HEK293 (cell line): ENCODE measurements around the gene CD68.

ENCODE experiments used
- EGR2 ChIP-seq: fragments of 450-650 bp; formaldehyde crosslinking; IDR thresholded peaks from 2 replicates; pipeline ENCODE4 v1.5.1; 2016; ENCODE audit warnings: low read depth, missing biosample characterization, missing genetic modification characterization
- FEZF1 ChIP-seq: fragments of 450-650 bp; formaldehyde crosslinking; IDR thresholded peaks from 2 replicates; pipeline ENCODE4 v1.5.1; 2016; ENCODE audit warnings: missing biosample characterization, missing genetic modification characterization
- GLIS1 ChIP-seq: fragments of 450-650 bp; formaldehyde crosslinking; IDR thresholded peaks from 2 replicates; pipeline ENCODE4 v1.5.1; 2016; ENCODE audit warnings: missing biosample characterization, missing genetic modification characterization
- IKZF3 ChIP-seq: fragments of 450-650 bp; IDR thresholded peaks from 2 replicates; pipeline ENCODE4 v1.5.0; 2018; ENCODE audit warnings: missing biosample characterization, mild to moderate bottlenecking, missing genetic modification characterization, moderate library complexity
- KLF1 ChIP-seq: fragments of 450-650 bp; formaldehyde crosslinking; IDR thresholded peaks from 2 replicates; pipeline ENCODE4 v1.5.1; 2016; ENCODE audit warnings: missing biosample characterization, missing genetic modification characterization
- KLF16 ChIP-seq: fragments of 450-650 bp; formaldehyde crosslinking; IDR thresholded peaks from 2 replicates; pipeline ENCODE4 v1.5.1; 2017; ENCODE audit warnings: missing biosample characterization, missing genetic modification characterization
- KLF8 ChIP-seq: fragments of 450-650 bp; formaldehyde crosslinking; IDR thresholded peaks from 2 replicates; pipeline ENCODE4 v1.5.1; 2016; ENCODE audit warnings: missing biosample characterization, missing genetic modification characterization
- REPIN1 ChIP-seq: fragments of 450-650 bp; formaldehyde crosslinking; IDR thresholded peaks from 2 replicates; pipeline ENCODE4 v1.5.1; 2017; ENCODE audit warnings: missing biosample characterization, missing genetic modification characterization, low read depth
- ZBTB17 ChIP-seq: fragments of 450-650 bp; formaldehyde crosslinking; IDR thresholded peaks from 2 replicates; pipeline ENCODE4 v1.5.1; 2016; ENCODE audit warnings: missing biosample characterization, missing genetic modification characterization
- ZBTB8A ChIP-seq: fragments of 450-650 bp; formaldehyde crosslinking; IDR thresholded peaks from 2 replicates; pipeline ENCODE4 v1.5.1; 2016; ENCODE audit warnings: missing biosample characterization, missing genetic modification characterization
- ZEB2 ChIP-seq: fragments of 450-650 bp; formaldehyde crosslinking; IDR thresholded peaks from 2 replicates; pipeline ENCODE4 v1.5.1; 2016; ENCODE audit warnings: missing biosample characterization, missing genetic modification characterization
- ZFHX2 ChIP-seq: fragments of 450-650 bp; formaldehyde crosslinking; conservative IDR thresholded peaks from 2 replicates; pipeline ENCODE4 v1.5.1; 2016; ENCODE audit warnings: missing biosample characterization, missing genetic modification characterization
- ZNF274 ChIP-seq, 2 experiments: fragments of 200-500 bp in 1 of 2; fragments of 450-650 bp in 1 of 2; sonication (Bioruptor generic) in 1 of 2; formaldehyde crosslinking in 1 of 2; IDR thresholded peaks; 2 replicates each; pipeline versions ENCODE4 v1.5.1 to v1.6.1; 2014 to 2016; ENCODE audit warnings: borderline replicate concordance in 1 of 2, inconsistent platforms in 1 of 2, low read length in 1 of 2, missing biosample characterization in 1 of 2, missing genetic modification characterization in 1 of 2
- ZNF324 ChIP-seq: fragments of 450-650 bp; formaldehyde crosslinking; IDR thresholded peaks from 2 replicates; pipeline ENCODE4 v1.5.1; 2016; ENCODE audit warnings: missing biosample characterization, missing genetic modification characterization
- ZNF354C ChIP-seq: fragments of 450-650 bp; formaldehyde crosslinking; IDR thresholded peaks from 2 replicates; pipeline ENCODE4 v1.5.1; 2016; ENCODE audit warnings: missing biosample characterization, missing genetic modification characterization, low read depth, borderline replicate concordance
- ZNF366 ChIP-seq: fragments of 450-650 bp; formaldehyde crosslinking; conservative IDR thresholded peaks from 2 replicates; pipeline ENCODE4 v1.5.1; 2016; ENCODE audit warnings: missing biosample characterization, missing genetic modification characterization
- ZNF423 ChIP-seq: fragments of 450-650 bp; formaldehyde crosslinking; IDR thresholded peaks from 2 replicates; pipeline ENCODE4 v1.5.1; 2016; ENCODE audit warnings: missing biosample characterization, missing genetic modification characterization
- ZNF433 ChIP-seq: fragments of 450-650 bp; formaldehyde crosslinking; IDR thresholded peaks from 2 replicates; pipeline ENCODE4 v1.5.1; 2016; ENCODE audit warnings: missing biosample characterization, missing genetic modification characterization, low read depth
- ZNF501 ChIP-seq: fragments of 450-650 bp; formaldehyde crosslinking; IDR thresholded peaks from 2 replicates; pipeline ENCODE4 v1.5.1; 2016; ENCODE audit warnings: missing biosample characterization, missing genetic modification characterization
- ZNF560 ChIP-seq: fragments of 450-650 bp; formaldehyde crosslinking; IDR thresholded peaks from 2 replicates; pipeline ENCODE4 v1.5.1; 2017; ENCODE audit warnings: missing biosample characterization, missing genetic modification characterization, borderline replicate concordance
- ZNF610 ChIP-seq: fragments of 450-650 bp; formaldehyde crosslinking; IDR thresholded peaks from 2 replicates; pipeline ENCODE4 v1.5.1; 2016; ENCODE audit warnings: missing biosample characterization, missing genetic modification characterization, borderline replicate concordance
- ZNF830 ChIP-seq: fragments of 450-650 bp; IDR thresholded peaks from 2 replicates; pipeline ENCODE4 v1.5.0; 2018; ENCODE audit warnings: missing biosample characterization, missing genetic modification characterization, low read depth, mild to moderate bottlenecking, moderate library complexity
- ZXDB ChIP-seq: fragments of 450-650 bp; formaldehyde crosslinking; IDR thresholded peaks from 2 replicates; pipeline ENCODE4 v1.5.1; 2016; ENCODE audit warnings: missing biosample characterization, missing genetic modification characterization
- TF ChIP-seq, protein P1 (sequence below): fragments of 450-650 bp; formaldehyde crosslinking; IDR thresholded peaks from 2 replicates; pipeline ENCODE4 v1.5.1; 2017; ENCODE audit warnings: missing biosample characterization, mild to moderate bottlenecking, missing genetic modification characterization, moderate library complexity
- TF ChIP-seq, protein P2 (sequence below): fragments of 450-650 bp; formaldehyde crosslinking; IDR thresholded peaks from 2 replicates; pipeline ENCODE4 v1.5.1; 2016; ENCODE audit warnings: missing biosample characterization, missing genetic modification characterization
- TF ChIP-seq, protein P3 (sequence below): fragments of 450-650 bp; formaldehyde crosslinking; IDR thresholded peaks from 2 replicates; pipeline ENCODE4 v1.5.1; 2016; ENCODE audit warnings: missing biosample characterization, missing genetic modification characterization
- TF ChIP-seq, protein P4 (sequence below): fragments of 450-650 bp; formaldehyde crosslinking; conservative IDR thresholded peaks from 2 replicates; pipeline ENCODE4 v1.5.1; 2016; ENCODE audit warnings: low read depth, missing biosample characterization, missing genetic modification characterization
- TF ChIP-seq, protein P5 (sequence below): fragments of 450-650 bp; formaldehyde crosslinking; IDR thresholded peaks from 2 replicates; pipeline ENCODE4 v1.5.1; 2016; ENCODE audit warnings: missing biosample characterization, missing genetic modification characterization

Gene CD68

DNA sequence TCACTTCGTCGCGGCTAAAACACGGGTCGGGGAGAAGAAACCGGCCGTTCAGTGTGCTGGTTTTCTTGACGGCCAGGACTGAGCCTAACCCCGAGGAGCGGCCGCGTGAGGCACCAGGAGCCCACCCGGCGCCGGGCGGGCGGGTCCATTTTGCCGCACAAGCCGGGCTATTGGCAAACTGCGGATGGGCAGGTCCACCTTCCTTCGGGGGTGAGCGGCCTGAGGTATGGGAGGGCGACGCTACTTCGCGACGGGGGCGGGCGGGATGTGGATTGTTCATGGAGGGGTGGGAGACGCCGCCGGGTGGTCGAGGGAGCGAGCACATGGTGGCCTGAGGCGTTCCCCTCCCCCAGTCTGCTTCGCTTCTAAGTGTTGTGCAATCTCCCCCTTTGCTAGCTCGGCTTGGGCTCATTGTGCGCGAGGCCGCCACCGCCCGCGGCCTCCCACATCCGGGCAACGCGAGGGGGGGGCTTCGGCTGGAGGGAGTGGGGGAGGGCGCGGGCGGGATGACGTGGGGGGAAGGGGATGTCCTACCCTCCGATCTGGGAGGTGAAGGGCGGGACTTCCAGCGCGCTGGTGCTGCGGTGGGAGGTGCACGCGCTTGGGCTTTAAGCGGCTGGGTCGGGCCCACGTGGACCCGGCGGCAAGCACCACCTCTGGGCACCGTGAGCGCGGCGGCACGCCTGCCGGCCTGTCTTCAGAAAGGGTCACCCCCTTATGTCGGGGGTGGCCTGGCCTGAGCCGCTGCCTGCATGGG lies 5.9 kb upstream of the CD68 start (continued):
- TF ChIP-seq ZNF366 (tag by site-specific recombination) (peak; percentile 74), ZNF610 (no peak), ZNF324 (tag by site-specific recombination) (peak; percentile 79), ZNF501 (tag by site-specific recombination) (no peak), ZXDB (tag by site-specific recombination) (peak; percentile 69), REPIN1 (tag by site-specific recombination) (no peak), KLF1 (tag by site-specific recombination) (peak; percentile 73), ZEB2 (tag by site-specific recombination) (peak; percentile 57), ZNF830 (tag by site-specific recombination) (no peak), ZNF354C (no peak), GLIS1 (tag by site-specific recombination) (peak; percentile 97), ZBTB8A (tag by site-specific recombination) (peak; percentile 94), EGR2 (tag by site-specific recombination) (peak; percentile 98), ZNF433 (0 out of 2 replicates have a peak, but pooled peaks have one; percentile 1), KLF16 (tag by site-specific recombination) (peak; percentile 83), ZFHX2 (tag by site-specific recombination) (peak; percentile 99), FEZF1 (tag by site-specific recombination) (no peak), ZNF274 (IDR thresholded peaks at IDR 0.05; ENCODE audit: low read length) (no peak), ZNF274 (tag by site-specific recombination; IDR thresholded peaks at IDR 0.05; ENCODE audit: borderline replicate concordance) (no peak), ZNF423 (tag by site-specific recombination) (peak; percentile 75; the same call in 1 of the 2 replicates), KLF8 (tag by site-specific recombination) (peak; percentile 81; the same call in 1 of the 2 replicates), ZBTB17 (0 out of 2 replicates have a peak, but pooled peaks have one; percentile 49), ZNF560 (tag by site-specific recombination) (no peak), IKZF3 (0 out of 2 replicates have a peak, but pooled peaks have one; percentile 13)
- TF ChIP-seq, protein P1, sequence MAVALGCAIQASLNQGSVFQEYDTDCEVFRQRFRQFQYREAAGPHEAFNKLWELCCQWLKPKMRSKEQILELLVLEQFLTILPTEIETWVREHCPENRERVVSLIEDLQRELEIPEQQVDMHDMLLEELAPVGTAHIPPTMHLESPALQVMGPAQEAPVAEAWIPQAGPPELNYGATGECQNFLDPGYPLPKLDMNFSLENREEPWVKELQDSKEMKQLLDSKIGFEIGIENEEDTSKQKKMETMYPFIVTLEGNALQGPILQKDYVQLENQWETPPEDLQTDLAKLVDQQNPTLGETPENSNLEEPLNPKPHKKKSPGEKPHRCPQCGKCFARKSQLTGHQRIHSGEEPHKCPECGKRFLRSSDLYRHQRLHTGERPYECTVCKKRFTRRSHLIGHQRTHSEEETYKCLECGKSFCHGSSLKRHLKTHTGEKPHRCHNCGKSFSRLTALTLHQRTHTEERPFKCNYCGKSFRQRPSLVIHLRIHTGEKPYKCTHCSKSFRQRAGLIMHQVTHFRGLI = no peak; the same call in 1 of the 2 replicates
- TF ChIP-seq, protein P2, sequence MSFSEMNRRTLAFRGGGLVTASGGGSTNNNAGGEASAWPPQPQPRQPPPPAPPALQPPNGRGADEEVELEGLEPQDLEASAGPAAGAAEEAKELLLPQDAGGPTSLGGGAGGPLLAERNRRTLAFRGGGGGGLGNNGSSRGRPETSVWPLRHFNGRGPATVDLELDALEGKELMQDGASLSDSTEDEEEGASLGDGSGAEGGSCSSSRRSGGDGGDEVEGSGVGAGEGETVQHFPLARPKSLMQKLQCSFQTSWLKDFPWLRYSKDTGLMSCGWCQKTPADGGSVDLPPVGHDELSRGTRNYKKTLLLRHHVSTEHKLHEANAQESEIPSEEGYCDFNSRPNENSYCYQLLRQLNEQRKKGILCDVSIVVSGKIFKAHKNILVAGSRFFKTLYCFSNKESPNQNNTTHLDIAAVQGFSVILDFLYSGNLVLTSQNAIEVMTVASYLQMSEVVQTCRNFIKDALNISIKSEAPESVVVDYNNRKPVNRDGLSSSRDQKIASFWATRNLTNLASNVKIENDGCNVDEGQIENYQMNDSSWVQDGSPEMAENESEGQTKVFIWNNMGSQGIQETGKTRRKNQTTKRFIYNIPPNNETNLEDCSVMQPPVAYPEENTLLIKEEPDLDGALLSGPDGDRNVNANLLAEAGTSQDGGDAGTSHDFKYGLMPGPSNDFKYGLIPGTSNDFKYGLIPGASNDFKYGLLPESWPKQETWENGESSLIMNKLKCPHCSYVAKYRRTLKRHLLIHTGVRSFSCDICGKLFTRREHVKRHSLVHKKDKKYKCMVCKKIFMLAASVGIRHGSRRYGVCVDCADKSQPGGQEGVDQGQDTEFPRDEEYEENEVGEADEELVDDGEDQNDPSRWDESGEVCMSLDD (tag by site-specific recombination) = peak; percentile 59; the same call in 1 of the 2 replicates
- TF ChIP-seq, protein P3, sequence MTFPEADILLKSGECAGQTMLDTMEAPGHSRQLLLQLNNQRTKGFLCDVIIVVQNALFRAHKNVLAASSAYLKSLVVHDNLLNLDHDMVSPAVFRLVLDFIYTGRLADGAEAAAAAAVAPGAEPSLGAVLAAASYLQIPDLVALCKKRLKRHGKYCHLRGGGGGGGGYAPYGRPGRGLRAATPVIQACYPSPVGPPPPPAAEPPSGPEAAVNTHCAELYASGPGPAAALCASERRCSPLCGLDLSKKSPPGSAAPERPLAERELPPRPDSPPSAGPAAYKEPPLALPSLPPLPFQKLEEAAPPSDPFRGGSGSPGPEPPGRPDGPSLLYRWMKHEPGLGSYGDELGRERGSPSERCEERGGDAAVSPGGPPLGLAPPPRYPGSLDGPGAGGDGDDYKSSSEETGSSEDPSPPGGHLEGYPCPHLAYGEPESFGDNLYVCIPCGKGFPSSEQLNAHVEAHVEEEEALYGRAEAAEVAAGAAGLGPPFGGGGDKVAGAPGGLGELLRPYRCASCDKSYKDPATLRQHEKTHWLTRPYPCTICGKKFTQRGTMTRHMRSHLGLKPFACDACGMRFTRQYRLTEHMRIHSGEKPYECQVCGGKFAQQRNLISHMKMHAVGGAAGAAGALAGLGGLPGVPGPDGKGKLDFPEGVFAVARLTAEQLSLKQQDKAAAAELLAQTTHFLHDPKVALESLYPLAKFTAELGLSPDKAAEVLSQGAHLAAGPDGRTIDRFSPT (tag by site-specific recombination) = peak; percentile 90
- TF ChIP-seq, protein P4, sequence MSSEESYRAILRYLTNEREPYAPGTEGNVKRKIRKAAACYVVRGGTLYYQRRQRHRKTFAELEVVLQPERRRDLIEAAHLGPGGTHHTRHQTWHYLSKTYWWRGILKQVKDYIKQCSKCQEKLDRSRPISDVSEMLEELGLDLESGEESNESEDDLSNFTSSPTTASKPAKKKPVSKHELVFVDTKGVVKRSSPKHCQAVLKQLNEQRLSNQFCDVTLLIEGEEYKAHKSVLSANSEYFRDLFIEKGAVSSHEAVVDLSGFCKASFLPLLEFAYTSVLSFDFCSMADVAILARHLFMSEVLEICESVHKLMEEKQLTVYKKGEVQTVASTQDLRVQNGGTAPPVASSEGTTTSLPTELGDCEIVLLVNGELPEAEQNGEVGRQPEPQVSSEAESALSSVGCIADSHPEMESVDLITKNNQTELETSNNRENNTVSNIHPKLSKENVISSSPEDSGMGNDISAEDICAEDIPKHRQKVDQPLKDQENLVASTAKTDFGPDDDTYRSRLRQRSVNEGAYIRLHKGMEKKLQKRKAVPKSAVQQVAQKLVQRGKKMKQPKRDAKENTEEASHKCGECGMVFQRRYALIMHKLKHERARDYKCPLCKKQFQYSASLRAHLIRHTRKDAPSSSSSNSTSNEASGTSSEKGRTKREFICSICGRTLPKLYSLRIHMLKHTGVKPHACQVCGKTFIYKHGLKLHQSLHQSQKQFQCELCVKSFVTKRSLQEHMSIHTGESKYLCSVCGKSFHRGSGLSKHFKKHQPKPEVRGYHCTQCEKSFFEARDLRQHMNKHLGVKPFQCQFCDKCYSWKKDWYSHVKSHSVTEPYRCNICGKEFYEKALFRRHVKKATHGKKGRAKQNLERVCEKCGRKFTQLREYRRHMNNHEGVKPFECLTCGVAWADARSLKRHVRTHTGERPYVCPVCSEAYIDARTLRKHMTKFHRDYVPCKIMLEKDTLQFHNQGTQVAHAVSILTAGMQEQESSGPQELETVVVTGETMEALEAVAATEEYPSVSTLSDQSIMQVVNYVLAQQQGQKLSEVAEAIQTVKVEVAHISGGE (tag by site-specific recombination) = peak; percentile 75
- TF ChIP-seq, protein P5, sequence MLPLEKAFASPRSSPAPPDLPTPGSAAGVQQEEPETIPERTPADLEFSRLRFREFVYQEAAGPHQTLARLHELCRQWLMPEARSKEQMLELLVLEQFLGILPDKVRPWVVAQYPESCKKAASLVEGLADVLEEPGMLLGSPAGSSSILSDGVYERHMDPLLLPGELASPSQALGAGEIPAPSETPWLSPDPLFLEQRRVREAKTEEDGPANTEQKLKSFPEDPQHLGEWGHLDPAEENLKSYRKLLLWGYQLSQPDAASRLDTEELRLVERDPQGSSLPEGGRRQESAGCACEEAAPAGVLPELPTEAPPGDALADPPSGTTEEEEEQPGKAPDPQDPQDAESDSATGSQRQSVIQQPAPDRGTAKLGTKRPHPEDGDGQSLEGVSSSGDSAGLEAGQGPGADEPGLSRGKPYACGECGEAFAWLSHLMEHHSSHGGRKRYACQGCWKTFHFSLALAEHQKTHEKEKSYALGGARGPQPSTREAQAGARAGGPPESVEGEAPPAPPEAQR (tag by site-specific recombination) = no peak
